Fibroblast of lung (primary cell): Measurements from ENCODE around the gene TBX4.

Experiments used
- CTCF ChIP-seq, 2 donors: IDR thresholded peaks in 1 of 2; conservative IDR thresholded peaks in 1 of 2; 1 replicate in 1 of 2; 2 replicates in 1 of 2; pipeline ENCODE4 v1.5.1; 2011 to 2012; ENCODE audit warnings: low read length in 2 of 2, control low read depth in 1 of 2, inconsistent platforms in 1 of 2, low read depth in 1 of 2, mild to moderate bottlenecking in 1 of 2
- EZH2 ChIP-seq: IDR thresholded peaks from 2 replicates; pipeline ENCODE4 v1.5.1; 2012; ENCODE audit warnings: low read length, control low read depth, mild to moderate bottlenecking; ENCODE audit errors: missing control alignments

DNA sequence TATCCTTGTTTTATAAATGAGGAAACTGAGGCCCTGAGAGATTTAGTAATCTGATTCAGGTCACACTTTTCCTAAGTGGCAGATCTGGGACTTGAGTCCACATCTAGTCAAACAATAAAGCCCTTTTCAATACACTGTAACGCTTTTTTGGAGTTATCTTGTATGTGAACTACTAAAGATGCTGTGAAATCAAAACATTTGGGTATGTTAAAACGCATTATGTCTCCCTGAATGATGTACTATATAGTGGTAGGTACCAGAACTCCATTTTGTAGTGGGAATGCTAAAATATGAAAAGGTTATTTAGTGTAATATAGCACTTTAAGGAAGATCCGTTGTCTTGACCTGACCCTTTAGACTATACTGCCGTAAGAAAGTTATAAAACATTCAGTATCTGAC lies 81.6 kb downstream of the TBX4 start:
- no peak for TF ChIP-seq CTCF (conservative IDR thresholded peaks at IDR 0.05 in 1 of 2, IDR thresholded peaks at IDR 0.05 in 1 of 2; ENCODE audit: low read depth in 1 of 2, low read length in 2 of 2)
- TF ChIP-seq EZH2, result no peak
